ENCODE measurements around the gene GNGT2. TPM values are rescaled to one million over a fixed set of nuclear protein-coding genes. Genes with fewer than 3 reads are reported as not detected.

GNGT2 gene
- total RNA-seq, 1 donor from 2014 or later = not detected

DNA sequence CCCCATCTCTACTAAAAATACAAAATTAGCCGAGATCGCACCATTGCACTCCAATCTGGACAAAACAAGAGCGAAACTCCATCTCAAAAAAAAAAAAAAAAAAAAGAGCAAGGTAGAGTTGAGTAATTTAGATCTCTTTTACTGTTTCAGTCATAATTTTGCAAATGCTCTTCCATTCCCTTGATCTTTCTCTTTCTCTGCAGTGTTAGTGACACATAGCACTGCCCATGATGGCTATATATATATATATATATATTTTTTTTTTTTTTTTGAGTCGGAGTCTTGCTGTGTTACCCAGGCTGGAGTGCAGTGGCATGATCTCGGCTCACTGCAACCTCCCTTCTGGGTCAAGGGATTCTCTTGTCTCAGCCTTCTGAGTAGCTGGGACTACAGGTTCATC is 32.4 kb upstream of the GNGT2 start:
- Histone ChIP-seq H3K79me2 (ENCODE audit: insufficient read depth, low read length) (no peaks in the 10 kb centered on the region), H3K4me1 (ENCODE audit: insufficient read depth, low read length) (no peaks in the 10 kb centered on the region), H4K20me1 (ENCODE audit: insufficient read depth, low read length) (no peaks in the 10 kb centered on the region), H3K9me3 (ENCODE audit: insufficient read depth, low read depth, low read length) (no peaks in the 10 kb centered on the region), H3K9ac (ENCODE audit: low read length) (no peak overlapping the region), H3K4me2 (ENCODE audit: low read length) (no peak overlapping the region), H2AFZ (ENCODE audit: low read depth, low read length) (no peak overlapping the region), H3K27ac (ENCODE audit: low read depth, low read length) (no peak overlapping the region), H3K27me3 (ENCODE audit: insufficient read depth, low read length) (peaks cover 3% of the 10 kb centered on the region), H3K4me3 (ENCODE audit: insufficient read depth, low read depth, low read length) (no peak overlapping the region), H3K36me3 (ENCODE audit: insufficient read depth, low read length) (no peaks in the 10 kb centered on the region)
- H3K27me3 Mint-ChIP-seq (ENCODE audit: low read depth, unreplicated experiment) = peaks cover 15% of the 10 kb centered on the region
- TF ChIP-seq, protein P1, sequence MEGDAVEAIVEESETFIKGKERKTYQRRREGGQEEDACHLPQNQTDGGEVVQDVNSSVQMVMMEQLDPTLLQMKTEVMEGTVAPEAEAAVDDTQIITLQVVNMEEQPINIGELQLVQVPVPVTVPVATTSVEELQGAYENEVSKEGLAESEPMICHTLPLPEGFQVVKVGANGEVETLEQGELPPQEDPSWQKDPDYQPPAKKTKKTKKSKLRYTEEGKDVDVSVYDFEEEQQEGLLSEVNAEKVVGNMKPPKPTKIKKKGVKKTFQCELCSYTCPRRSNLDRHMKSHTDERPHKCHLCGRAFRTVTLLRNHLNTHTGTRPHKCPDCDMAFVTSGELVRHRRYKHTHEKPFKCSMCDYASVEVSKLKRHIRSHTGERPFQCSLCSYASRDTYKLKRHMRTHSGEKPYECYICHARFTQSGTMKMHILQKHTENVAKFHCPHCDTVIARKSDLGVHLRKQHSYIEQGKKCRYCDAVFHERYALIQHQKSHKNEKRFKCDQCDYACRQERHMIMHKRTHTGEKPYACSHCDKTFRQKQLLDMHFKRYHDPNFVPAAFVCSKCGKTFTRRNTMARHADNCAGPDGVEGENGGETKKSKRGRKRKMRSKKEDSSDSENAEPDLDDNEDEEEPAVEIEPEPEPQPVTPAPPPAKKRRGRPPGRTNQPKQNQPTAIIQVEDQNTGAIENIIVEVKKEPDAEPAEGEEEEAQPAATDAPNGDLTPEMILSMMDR (IDR thresholded peaks at IDR 0.05; ENCODE audit: insufficient read depth, low read depth, low read length) = no peak
- TF ChIP-seq EZH2 (IDR thresholded peaks at IDR 0.05; ENCODE audit: insufficient read depth, low read length) = no peak
- DNase-seq (ENCODE audit: low read depth) (no peak), FAIRE-seq (no peak)
- no peaks in the 10 kb centered on the region for H3K9me3 Mint-ChIP-seq (ENCODE audit: unreplicated experiment)
- H3K4me1 Mint-ChIP-seq (ENCODE audit: low read depth, unreplicated experiment) = no peaks in the 10 kb centered on the region
- H3K4me3 Mint-ChIP-seq (ENCODE audit: unreplicated experiment) = no peak overlapping the region
- no peak overlapping the region for H3K27ac Mint-ChIP-seq (ENCODE audit: unreplicated experiment)
- H3K36me3 Mint-ChIP-seq (ENCODE audit: low read depth, unreplicated experiment) = no peaks in the 10 kb centered on the region

DNA sequence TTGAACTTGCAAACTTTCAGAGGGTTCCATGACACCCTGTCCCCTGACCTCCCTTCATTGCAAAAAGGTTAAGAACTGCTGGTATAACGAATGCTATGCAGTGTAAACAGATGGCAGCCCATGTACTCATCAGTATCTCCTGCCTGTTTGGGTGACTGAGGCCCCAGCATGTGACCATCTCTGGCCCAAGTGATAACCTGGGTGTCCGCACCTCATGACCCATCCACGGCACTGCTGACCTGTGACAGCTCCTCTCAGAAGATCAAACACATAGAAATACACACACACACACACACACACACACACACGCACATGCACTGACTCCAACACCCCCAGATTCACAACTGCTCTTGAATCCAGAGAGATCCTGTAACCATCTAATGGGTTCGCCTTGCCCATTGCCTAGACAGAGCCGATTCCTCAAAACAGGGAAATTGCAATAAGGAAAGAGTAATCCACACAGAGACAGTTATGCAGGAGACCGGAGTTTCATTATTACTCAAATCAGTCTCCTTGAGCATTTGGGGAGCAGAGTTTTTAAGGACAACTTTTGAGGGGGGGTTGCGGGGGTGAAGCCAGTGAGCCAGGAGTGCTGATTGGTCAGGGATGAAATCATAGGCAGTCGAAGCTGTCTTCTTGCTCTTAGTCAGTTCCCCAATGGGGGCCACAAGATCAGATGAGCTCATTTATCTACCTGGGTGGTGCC is 31.5 kb upstream of the GNGT2 start:
- Mint-ChIP-seq H3K27ac (ENCODE audit: unreplicated experiment) (no peak overlapping the region), H3K36me3 (ENCODE audit: low read depth, unreplicated experiment) (no peaks in the 10 kb centered on the region), H3K27me3 (ENCODE audit: low read depth, unreplicated experiment) (peaks cover 19% of the 10 kb centered on the region), H3K9me3 (ENCODE audit: unreplicated experiment) (no peaks in the 10 kb centered on the region), H3K4me3 (ENCODE audit: unreplicated experiment) (no peak overlapping the region), H3K4me1 (ENCODE audit: low read depth, unreplicated experiment) (no peaks in the 10 kb centered on the region)
- Histone ChIP-seq H3K9me3 (ENCODE audit: insufficient read depth, low read depth, low read length) (no peaks in the 10 kb centered on the region), H4K20me1 (ENCODE audit: insufficient read depth, low read length) (no peaks in the 10 kb centered on the region), H2AFZ (ENCODE audit: low read depth, low read length) (no peak overlapping the region), H3K4me3 (ENCODE audit: insufficient read depth, low read depth, low read length) (no peak overlapping the region), H3K27me3 (ENCODE audit: insufficient read depth, low read length) (peaks cover 6% of the 10 kb centered on the region), H3K9ac (ENCODE audit: low read length) (no peak overlapping the region), H3K36me3 (ENCODE audit: insufficient read depth, low read length) (no peaks in the 10 kb centered on the region), H3K27ac (ENCODE audit: low read depth, low read length) (no peak overlapping the region), H3K4me1 (ENCODE audit: insufficient read depth, low read length) (no peaks in the 10 kb centered on the region), H3K79me2 (ENCODE audit: insufficient read depth, low read length) (no peaks in the 10 kb centered on the region), H3K4me2 (ENCODE audit: low read length) (no peak overlapping the region)
- FAIRE-seq (no peak), DNase-seq (ENCODE audit: low read depth) (no peak)
- TF ChIP-seq EZH2 (IDR thresholded peaks at IDR 0.05; ENCODE audit: insufficient read depth, low read length) = no peak
- TF ChIP-seq, protein P1 (IDR thresholded peaks at IDR 0.05; ENCODE audit: insufficient read depth, low read depth, low read length) = no peak

DNA sequence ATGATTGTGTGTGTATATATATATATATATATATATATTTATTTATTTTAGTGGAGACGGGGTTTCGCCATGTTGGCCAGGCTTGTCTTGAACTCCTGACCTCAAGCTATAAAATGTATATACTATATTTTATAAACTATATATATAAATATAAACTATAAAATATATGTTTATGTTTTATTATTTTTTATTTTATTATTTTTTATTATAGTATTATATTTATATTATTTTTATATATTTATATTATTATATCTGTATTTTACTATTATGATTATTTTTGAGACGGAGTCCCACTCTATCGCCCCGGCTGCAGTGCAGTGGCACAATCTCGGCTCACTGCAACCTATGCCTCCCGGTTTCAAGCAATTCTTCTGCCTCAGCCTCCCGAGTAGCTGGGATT is 30.7 kb upstream of the GNGT2 start:
- peaks cover 7% of the 10 kb centered on the region for H3K27me3 ChIP-seq (ENCODE audit: insufficient read depth, low read length)
- no peak overlapping the region for H3K4me3 ChIP-seq (ENCODE audit: insufficient read depth, low read depth, low read length)
- H3K36me3 ChIP-seq (ENCODE audit: insufficient read depth, low read length) = no peaks in the 10 kb centered on the region
- H3K9me3 ChIP-seq (ENCODE audit: insufficient read depth, low read depth, low read length) = no peaks in the 10 kb centered on the region
- FAIRE-seq (no peak), DNase-seq (ENCODE audit: low read depth) (no peak)
- H2AFZ ChIP-seq (ENCODE audit: low read depth, low read length) = no peak overlapping the region
- no peak overlapping the region for H3K27ac ChIP-seq (ENCODE audit: low read depth, low read length)
- Mint-ChIP-seq H3K27ac (ENCODE audit: unreplicated experiment) (no peak overlapping the region), H3K4me3 (ENCODE audit: unreplicated experiment) (no peak overlapping the region), H3K36me3 (ENCODE audit: low read depth, unreplicated experiment) (no peaks in the 10 kb centered on the region), H3K9me3 (ENCODE audit: unreplicated experiment) (no peaks in the 10 kb centered on the region), H3K27me3 (ENCODE audit: low read depth, unreplicated experiment) (peaks cover 21% of the 10 kb centered on the region), H3K4me1 (ENCODE audit: low read depth, unreplicated experiment) (no peaks in the 10 kb centered on the region)
- H3K9ac ChIP-seq (ENCODE audit: low read length) = no peak overlapping the region
- TF ChIP-seq, protein P1 (IDR thresholded peaks at IDR 0.05; ENCODE audit: insufficient read depth, low read depth, low read length) = no peak
- no peak for TF ChIP-seq EZH2 (IDR thresholded peaks at IDR 0.05; ENCODE audit: insufficient read depth, low read length)
- H4K20me1 ChIP-seq (ENCODE audit: insufficient read depth, low read length) = no peaks in the 10 kb centered on the region
- H3K4me2 ChIP-seq (ENCODE audit: low read length) = no peak overlapping the region
- no peaks in the 10 kb centered on the region for H3K79me2 ChIP-seq (ENCODE audit: insufficient read depth, low read length)
- H3K4me1 ChIP-seq (ENCODE audit: insufficient read depth, low read length) = no peaks in the 10 kb centered on the region

All from astrocyte (in vitro differentiated cells and primary cell).